Measurements from ENCODE around the gene CCN6. TPM values are rescaled to one million over a fixed set of nuclear protein-coding genes. Genes with fewer than 3 reads are reported as not detected.

The CCN6 gene
- total RNA-seq, 1 donor from 2014 or later: not detected

DNA sequence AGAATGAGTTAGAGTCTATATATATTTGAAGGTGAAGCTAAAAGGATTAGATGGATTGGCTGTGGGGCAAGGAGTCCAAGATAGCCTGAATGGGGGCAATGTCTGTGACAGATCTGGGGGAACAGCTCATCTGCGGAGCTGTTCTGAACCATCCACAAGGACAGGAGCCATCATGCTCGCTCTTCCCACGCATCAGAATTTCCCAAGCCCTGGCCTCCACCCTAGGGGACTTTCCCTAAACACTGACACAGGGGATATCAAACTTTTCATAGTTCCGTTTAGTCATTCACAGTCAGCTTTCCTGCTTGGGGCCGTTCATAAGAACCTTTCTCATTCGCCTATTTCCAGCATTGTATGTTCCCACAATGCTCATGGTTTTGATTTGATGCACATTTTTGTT lies 37.6 kb upstream of the CCN6 start:
- H3K9me3 ChIP-seq (ENCODE audit: low read depth): no peaks in the 10 kb centered on the region
- H3K36me3 ChIP-seq: no peaks in the 10 kb centered on the region
- H3K27me3 Mint-ChIP-seq (ENCODE audit: insufficient read depth, low read depth): peaks cover 2% of the 10 kb centered on the region
- H3K4me3 Mint-ChIP-seq: no peak overlapping the region
- H3K4me1 Mint-ChIP-seq: peaks cover 20% of the 10 kb centered on the region
- H3K27me3 ChIP-seq: no peaks in the 10 kb centered on the region
- H3K4me2 ChIP-seq: no peak overlapping the region
- H3F3A ChIP-seq (ENCODE audit: low read depth): no peaks in the 10 kb centered on the region
- H3K4me1 ChIP-seq: peaks cover 5% of the 10 kb centered on the region
- no peak overlapping the region for H3K9ac ChIP-seq
- no peak overlapping the region for H3K27ac ChIP-seq
- H3K4me3 ChIP-seq: no peak overlapping the region
- no peak for DNase-seq (ENCODE audit: low spot score)
- no peaks in the 10 kb centered on the region for H4K20me1 ChIP-seq (ENCODE audit: low read depth)
- H3K79me2 ChIP-seq (ENCODE audit: low read depth): no peaks in the 10 kb centered on the region
- no peaks in the 10 kb centered on the region for H3K9me3 Mint-ChIP-seq
- no peak overlapping the region for H3K27ac Mint-ChIP-seq
- no peak overlapping the region for H2AFZ ChIP-seq (replicated peaks)
- TF ChIP-seq EZH2 (IDR thresholded peaks at IDR 0.05) (no peak), EZH2phosphoT487 (IDR thresholded peaks at IDR 0.05) (no peak)
- TF ChIP-seq, protein P1, sequence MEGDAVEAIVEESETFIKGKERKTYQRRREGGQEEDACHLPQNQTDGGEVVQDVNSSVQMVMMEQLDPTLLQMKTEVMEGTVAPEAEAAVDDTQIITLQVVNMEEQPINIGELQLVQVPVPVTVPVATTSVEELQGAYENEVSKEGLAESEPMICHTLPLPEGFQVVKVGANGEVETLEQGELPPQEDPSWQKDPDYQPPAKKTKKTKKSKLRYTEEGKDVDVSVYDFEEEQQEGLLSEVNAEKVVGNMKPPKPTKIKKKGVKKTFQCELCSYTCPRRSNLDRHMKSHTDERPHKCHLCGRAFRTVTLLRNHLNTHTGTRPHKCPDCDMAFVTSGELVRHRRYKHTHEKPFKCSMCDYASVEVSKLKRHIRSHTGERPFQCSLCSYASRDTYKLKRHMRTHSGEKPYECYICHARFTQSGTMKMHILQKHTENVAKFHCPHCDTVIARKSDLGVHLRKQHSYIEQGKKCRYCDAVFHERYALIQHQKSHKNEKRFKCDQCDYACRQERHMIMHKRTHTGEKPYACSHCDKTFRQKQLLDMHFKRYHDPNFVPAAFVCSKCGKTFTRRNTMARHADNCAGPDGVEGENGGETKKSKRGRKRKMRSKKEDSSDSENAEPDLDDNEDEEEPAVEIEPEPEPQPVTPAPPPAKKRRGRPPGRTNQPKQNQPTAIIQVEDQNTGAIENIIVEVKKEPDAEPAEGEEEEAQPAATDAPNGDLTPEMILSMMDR (IDR thresholded peaks at IDR 0.05): no peak
- no peaks in the 10 kb centered on the region for H3K36me3 Mint-ChIP-seq

DNA sequence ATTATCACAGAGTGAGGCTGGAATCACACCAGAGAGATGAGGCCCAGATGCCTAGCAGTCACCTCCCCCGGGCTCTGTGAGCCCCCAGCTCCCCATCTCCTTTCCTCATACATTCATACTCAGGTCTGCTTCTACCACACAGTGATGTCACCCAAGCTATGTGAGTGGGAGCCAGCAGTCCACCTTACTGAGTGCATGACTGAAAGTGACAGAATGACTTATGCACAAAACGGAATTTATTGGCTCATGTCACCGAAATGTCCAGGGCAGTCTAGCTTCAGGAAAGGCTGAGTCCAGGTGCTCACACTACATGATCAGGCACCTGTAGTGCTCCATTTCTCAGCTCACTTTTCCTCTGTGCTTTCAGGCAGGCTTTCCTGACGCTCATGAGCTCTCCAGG lies 36.7 kb upstream of the CCN6 start:
- H3K9me3 ChIP-seq (ENCODE audit: low read depth): no peaks in the 10 kb centered on the region
- no peaks in the 10 kb centered on the region for H3K27me3 ChIP-seq
- H3K9ac ChIP-seq: no peak overlapping the region
- no peak overlapping the region for H3K4me2 ChIP-seq
- H3K4me3 ChIP-seq: no peak overlapping the region
- peaks cover 5% of the 10 kb centered on the region for H3K4me1 ChIP-seq
- Mint-ChIP-seq H3K27ac (no peak overlapping the region), H3K4me1 (peaks cover 20% of the 10 kb centered on the region), H3K36me3 (no peaks in the 10 kb centered on the region), H3K27me3 (ENCODE audit: insufficient read depth, low read depth) (peaks cover 2% of the 10 kb centered on the region), H3K9me3 (no peaks in the 10 kb centered on the region), H3K4me3 (no peak overlapping the region)
- H4K20me1 ChIP-seq (ENCODE audit: low read depth): no peaks in the 10 kb centered on the region
- TF ChIP-seq, protein P1 (IDR thresholded peaks at IDR 0.05): no peak
- no peak for TF ChIP-seq EZH2phosphoT487 (IDR thresholded peaks at IDR 0.05)
- no peak for TF ChIP-seq EZH2 (IDR thresholded peaks at IDR 0.05)
- H3K27ac ChIP-seq: no peak overlapping the region
- H3F3A ChIP-seq (ENCODE audit: low read depth): no peaks in the 10 kb centered on the region
- no peak for DNase-seq (ENCODE audit: low spot score)
- no peaks in the 10 kb centered on the region for H3K36me3 ChIP-seq
- H2AFZ ChIP-seq (replicated peaks): no peak overlapping the region
- no peaks in the 10 kb centered on the region for H3K79me2 ChIP-seq (ENCODE audit: low read depth)

DNA sequence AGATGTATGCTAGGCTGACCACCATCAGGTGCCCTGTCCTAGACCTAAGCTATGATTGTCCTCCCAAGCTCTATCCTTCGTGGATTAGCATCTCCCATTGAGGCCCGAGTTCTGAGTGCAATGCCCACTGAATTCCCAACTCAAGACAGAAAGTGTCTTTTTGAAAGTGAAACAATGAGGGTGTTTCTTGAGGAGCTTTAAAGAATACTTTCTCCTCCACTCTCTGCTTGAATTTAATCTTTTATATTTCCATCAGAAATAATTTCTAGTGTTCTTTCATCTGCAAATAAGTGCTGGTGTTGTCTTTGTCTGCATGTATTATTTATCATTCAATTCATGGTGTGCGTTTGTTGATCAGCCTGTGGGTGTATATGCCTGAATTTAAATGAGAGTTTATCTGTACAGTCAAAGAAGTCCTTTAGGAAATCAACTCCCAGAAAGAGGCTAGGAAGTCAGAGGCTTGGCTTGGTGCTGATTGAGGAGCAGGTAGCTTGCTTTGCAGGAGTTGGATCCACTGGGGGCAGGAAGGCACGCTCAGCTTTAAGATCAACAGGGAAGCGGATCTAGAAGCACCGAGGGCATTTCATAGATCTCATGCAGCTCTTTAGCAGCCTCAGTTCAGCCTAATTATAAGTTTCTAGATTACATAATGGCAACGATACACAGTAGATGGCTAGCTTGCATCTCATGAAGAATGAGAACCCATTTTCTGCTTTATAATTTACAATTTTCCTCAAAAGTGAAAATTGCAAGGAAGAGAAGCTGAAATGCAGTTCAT lies 36.0 kb upstream of the CCN6 start:
- Histone ChIP-seq H3K27me3 (no peaks in the 10 kb centered on the region), H3K79me2 (ENCODE audit: low read depth) (no peaks in the 10 kb centered on the region), H3K27ac (no peak overlapping the region), H3K4me2 (no peak overlapping the region), H4K20me1 (ENCODE audit: low read depth) (no peaks in the 10 kb centered on the region), H2AFZ (replicated peaks) (peak overlapping the region; percentile 55), H3F3A (ENCODE audit: low read depth) (no peaks in the 10 kb centered on the region), H3K36me3 (no peaks in the 10 kb centered on the region), H3K4me1 (peaks cover 5% of the 10 kb centered on the region), H3K4me3 (no peak overlapping the region), H3K9ac (no peak overlapping the region), H3K9me3 (ENCODE audit: low read depth) (no peaks in the 10 kb centered on the region)
- DNase-seq (ENCODE audit: low spot score): no peak
- Mint-ChIP-seq H3K4me1 (peaks cover 20% of the 10 kb centered on the region), H3K27ac (peak overlapping the region; percentile 48), H3K4me3 (no peak overlapping the region), H3K9me3 (no peaks in the 10 kb centered on the region), H3K27me3 (ENCODE audit: insufficient read depth, low read depth) (no peaks in the 10 kb centered on the region), H3K36me3 (no peaks in the 10 kb centered on the region)
- TF ChIP-seq, protein P1 (IDR thresholded peaks at IDR 0.05): no peak

Data from neural progenitor cell (in vitro differentiated cells).